Neural progenitor cell (in vitro differentiated cells): ENCODE data around the gene ADGRG4. TPM values are rescaled to one million over a fixed set of nuclear protein-coding genes. Genes with fewer than 3 reads are reported as not detected.
"Not testable (repeated sequence)": the region's sequence is repeated elsewhere in the genome, so short reads cannot be mapped to it uniquely, and the experiment has no call there.

Source experiments
- DNase-seq: peaks from one replicate; pipeline ENCODE4 v3.0.0-alpha.2; 2016; ENCODE audit warnings: low spot score
- H2AFZ ChIP-seq: fragments of 200-600 bp; sonication (generic); replicated peaks from 2 replicates; pipeline ENCODE4 v1.6.1; 2016; ENCODE audit warnings: antibody characterized with exemption
- H3F3A ChIP-seq: fragments of 200-600 bp; sonication (generic); 2 replicates; pipeline ENCODE4 v1.6.1; 2016; ENCODE audit warnings: antibody characterized with exemption, low read depth
- H3K27ac ChIP-seq: fragments of 200-600 bp; sonication (generic); 2 replicates; pipeline ENCODE4 v1.5.1; 2016; ENCODE audit warnings: mild to moderate bottlenecking
- H3K27me3 ChIP-seq: fragments of 200-600 bp; sonication (generic); 2 replicates; pipeline ENCODE4 v1.6.1; 2016; ENCODE audit warnings: mild to moderate bottlenecking, moderate library complexity
- H3K36me3 ChIP-seq: fragments of 200-600 bp; sonication (generic); 2 replicates; pipeline ENCODE4 v1.5.1; 2016
- H3K4me1 ChIP-seq: fragments of 200-600 bp; sonication (generic); 2 replicates; pipeline ENCODE4 v1.6.1; 2016; ENCODE audit warnings: mixed run types
- H3K4me2 ChIP-seq: fragments of 200-600 bp; sonication (generic); 2 replicates; pipeline ENCODE4 v1.6.1; 2016
- H3K4me3 ChIP-seq: fragments of 200-600 bp; sonication (generic); 2 replicates; pipeline ENCODE4 v1.5.1; 2016
- H3K79me2 ChIP-seq: fragments of 200-600 bp; sonication (generic); 2 replicates; pipeline ENCODE4 v1.6.1; 2016; ENCODE audit warnings: low read depth
- H3K9ac ChIP-seq: fragments of 200-600 bp; sonication (generic); 2 replicates; pipeline ENCODE4 v1.6.1; 2016
- H3K9me3 ChIP-seq: fragments of 200-600 bp; sonication (generic); 2 replicates; pipeline ENCODE4 v1.5.1; 2016; ENCODE audit warnings: low read depth
- H4K20me1 ChIP-seq: fragments of 200-600 bp; sonication (generic); 2 replicates; pipeline ENCODE4 v1.6.1; 2016; ENCODE audit warnings: low read depth
- H3K27ac Mint-ChIP-seq: 3 replicates; pipeline ENCODE4 v1.8.0; 2021; ENCODE audit warnings: mixed read lengths
- H3K27me3 Mint-ChIP-seq: 2 replicates; pipeline ENCODE4 v1.8.0; 2022; ENCODE audit warnings: low read depth, mild to moderate bottlenecking, inconsistent platforms, moderate library complexity, mixed read lengths; ENCODE audit not compliant: insufficient read depth
- H3K36me3 Mint-ChIP-seq: 3 replicates; pipeline ENCODE4 v1.8.0; 2021; ENCODE audit warnings: mixed read lengths
- H3K4me1 Mint-ChIP-seq: 3 replicates; pipeline ENCODE4 v1.8.0; 2021; ENCODE audit warnings: mixed read lengths
- H3K4me3 Mint-ChIP-seq: 3 replicates; pipeline ENCODE4 v1.8.0; 2021; ENCODE audit warnings: mild to moderate bottlenecking, moderate library complexity, mixed read lengths
- H3K9me3 Mint-ChIP-seq: 3 replicates; pipeline ENCODE4 v1.8.0; 2020; ENCODE audit warnings: mixed read lengths
- CTCF ChIP-seq: fragments of 200-600 bp; sonication (generic); IDR thresholded peaks from 2 replicates; pipeline ENCODE4 v1.5.1; 2017; ENCODE audit warnings: antibody characterized with exemption, mild to moderate bottlenecking
- EZH2 ChIP-seq: fragments of 200-600 bp; sonication (generic); IDR thresholded peaks from 2 replicates; pipeline ENCODE4 v1.6.1; 2017; ENCODE audit warnings: antibody characterized with exemption, mild to moderate bottlenecking, moderate library complexity
- EZH2phosphoT487 ChIP-seq: fragments of 200-600 bp; sonication (generic); IDR thresholded peaks from 2 replicates; pipeline ENCODE4 v1.6.1; 2017; ENCODE audit warnings: antibody characterized with exemption
- total RNA-seq: library from RNA; depleted of rRNA; stranded (reverse); fragments of >200 nt; gene quantifications from 2 replicates; pipeline ENCODE4 v1.2.3, GENCODE V29; 2015; ENCODE audit warnings: low replicate concordance

ADGRG4 gene
- total RNA-seq, 1 donor from 2014 or later = not detected

DNA sequence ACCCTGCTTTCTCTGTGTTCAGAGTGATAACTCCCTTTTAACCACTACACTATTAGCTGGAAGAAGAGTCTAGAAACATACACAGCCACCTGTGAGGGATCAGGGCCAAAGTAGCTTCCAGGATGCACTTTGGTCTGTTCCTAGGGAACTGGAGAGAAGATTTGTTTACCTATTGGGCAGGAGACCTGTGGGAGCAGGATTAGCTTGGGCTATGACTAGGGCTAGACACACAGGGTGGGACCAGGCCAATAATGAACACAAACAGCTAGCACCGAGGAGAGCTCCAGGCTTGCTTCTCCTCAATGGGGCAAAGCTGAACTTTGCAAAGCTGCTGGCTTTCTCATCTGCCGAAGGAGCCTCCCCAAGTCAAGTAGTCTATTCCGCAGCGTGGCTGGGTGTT, 25.2 kb upstream of the ADGRG4 start:
- Mint-ChIP-seq H3K9me3 (no peaks in the 10 kb centered on the region), H3K27me3 (peaks cover 7% of the 10 kb centered on the region), H3K4me1 (peaks cover 4% of the 10 kb centered on the region), H3K36me3 (no peaks in the 10 kb centered on the region), H3K4me3 (no peak overlapping the region), H3K27ac (no peak overlapping the region)
- Histone ChIP-seq H4K20me1 (no peaks in the 10 kb centered on the region), H3K9ac (no peak overlapping the region), H3K27ac (no peak overlapping the region), H3K4me3 (no peak overlapping the region), H3K79me2 (no peaks in the 10 kb centered on the region), H3K36me3 (no peaks in the 10 kb centered on the region), H3K4me1 (no peaks in the 10 kb centered on the region), H2AFZ (no peak overlapping the region), H3K4me2 (no peak overlapping the region), H3F3A (no peaks in the 10 kb centered on the region), H3K27me3 (no peaks in the 10 kb centered on the region), H3K9me3 (no peaks in the 10 kb centered on the region)
- TF ChIP-seq EZH2phosphoT487 = no peak
- no peak for TF ChIP-seq CTCF
- no peak for TF ChIP-seq EZH2
- peak; percentile 20 for DNase-seq

- H3K4me2 ChIP-seq, H3K36me3 Mint-ChIP-seq, H3K4me3 ChIP-seq, H3K27ac ChIP-seq, H4K20me1 ChIP-seq, H2AFZ ChIP-seq, H3K9me3 ChIP-seq, H3K4me3 Mint-ChIP-seq, H3K79me2 ChIP-seq, H3K27me3 ChIP-seq, H3K36me3 ChIP-seq, H3K9ac ChIP-seq, H3K27me3 Mint-ChIP-seq, DNase-seq, H3K4me1 ChIP-seq, H3K4me1 Mint-ChIP-seq, H3K27ac Mint-ChIP-seq, H3F3A ChIP-seq: not testable (repeated sequence)
- H3K9me3 Mint-ChIP-seq = peaks cover 17% of the 10 kb centered on the region
Measured at GRCh38 chrX:136286375-136286774, 14.4 kb upstream of the ADGRG4 start.

GRCh38 chrX:136291824-136292223, 8.9 kb upstream of the ADGRG4 start:
- H3K9me3 ChIP-seq = no peaks in the 10 kb centered on the region
- Mint-ChIP-seq H3K9me3 (peaks cover 21% of the 10 kb centered on the region), H3K4me3 (no peak overlapping the region), H3K4me1 (no peaks in the 10 kb centered on the region), H3K36me3 (no peaks in the 10 kb centered on the region), H3K27me3 (peaks cover 5% of the 10 kb centered on the region), H3K27ac (no peak overlapping the region)
- H2AFZ ChIP-seq = no peak overlapping the region
- H3K9ac ChIP-seq = no peak overlapping the region
- no peak overlapping the region for H3K27ac ChIP-seq
- no peaks in the 10 kb centered on the region for H3K36me3 ChIP-seq
- no peaks in the 10 kb centered on the region for H3K27me3 ChIP-seq
- H3F3A ChIP-seq = no peaks in the 10 kb centered on the region
- DNase-seq = no peak
- no peaks in the 10 kb centered on the region for H4K20me1 ChIP-seq
- H3K4me2 ChIP-seq = no peak overlapping the region
- TF ChIP-seq CTCF = no peak
- no peak for TF ChIP-seq EZH2
- TF ChIP-seq EZH2phosphoT487 = no peak
- no peaks in the 10 kb centered on the region for H3K79me2 ChIP-seq
- H3K4me1 ChIP-seq = no peaks in the 10 kb centered on the region
- no peak overlapping the region for H3K4me3 ChIP-seq

- peaks cover 22% of the 10 kb centered on the region for H3K9me3 Mint-ChIP-seq
Measured at GRCh38 chrX:136292656-136293055, 8.1 kb upstream of the ADGRG4 start.

More at GRCh38 chrX:136292656-136293055, 8.1 kb upstream of the ADGRG4 start:
- no peak overlapping the region for H3K27ac ChIP-seq
- DNase-seq = no peak
- no peak overlapping the region for H3K4me2 ChIP-seq
- no peaks in the 10 kb centered on the region for H3K4me1 Mint-ChIP-seq
- no peaks in the 10 kb centered on the region for H3K27me3 ChIP-seq
- H3K9me3 ChIP-seq = no peaks in the 10 kb centered on the region
- no peak overlapping the region for H3K4me3 Mint-ChIP-seq
- H3K9ac ChIP-seq = no peak overlapping the region
- no peaks in the 10 kb centered on the region for H3K4me1 ChIP-seq
- TF ChIP-seq CTCF (no peak), EZH2 (no peak), EZH2phosphoT487 (no peak)
- H3K36me3 ChIP-seq = no peaks in the 10 kb centered on the region
- H3K79me2 ChIP-seq = no peaks in the 10 kb centered on the region
- no peak overlapping the region for H3K27ac Mint-ChIP-seq
- no peak overlapping the region for H2AFZ ChIP-seq
- H3F3A ChIP-seq = no peaks in the 10 kb centered on the region
- H3K27me3 Mint-ChIP-seq = peaks cover 1% of the 10 kb centered on the region
- no peaks in the 10 kb centered on the region for H3K36me3 Mint-ChIP-seq
- H3K4me3 ChIP-seq = no peak overlapping the region
- no peaks in the 10 kb centered on the region for H4K20me1 ChIP-seq
